GM21390 (cell line): Measurements from ENCODE around the gene RAD51C.
"Not testable (repeated sequence)": the region's sequence is repeated elsewhere in the genome, so short reads cannot be mapped to it uniquely, and the experiment has no call there.

Source experiments
- ATAC-seq: cut with Tn5 transposase; IDR thresholded peaks from one replicate; pipeline ENCODE4 v1.9.1; 2021; ENCODE audit not compliant: unreplicated experiment

The RAD51C gene

DNA sequence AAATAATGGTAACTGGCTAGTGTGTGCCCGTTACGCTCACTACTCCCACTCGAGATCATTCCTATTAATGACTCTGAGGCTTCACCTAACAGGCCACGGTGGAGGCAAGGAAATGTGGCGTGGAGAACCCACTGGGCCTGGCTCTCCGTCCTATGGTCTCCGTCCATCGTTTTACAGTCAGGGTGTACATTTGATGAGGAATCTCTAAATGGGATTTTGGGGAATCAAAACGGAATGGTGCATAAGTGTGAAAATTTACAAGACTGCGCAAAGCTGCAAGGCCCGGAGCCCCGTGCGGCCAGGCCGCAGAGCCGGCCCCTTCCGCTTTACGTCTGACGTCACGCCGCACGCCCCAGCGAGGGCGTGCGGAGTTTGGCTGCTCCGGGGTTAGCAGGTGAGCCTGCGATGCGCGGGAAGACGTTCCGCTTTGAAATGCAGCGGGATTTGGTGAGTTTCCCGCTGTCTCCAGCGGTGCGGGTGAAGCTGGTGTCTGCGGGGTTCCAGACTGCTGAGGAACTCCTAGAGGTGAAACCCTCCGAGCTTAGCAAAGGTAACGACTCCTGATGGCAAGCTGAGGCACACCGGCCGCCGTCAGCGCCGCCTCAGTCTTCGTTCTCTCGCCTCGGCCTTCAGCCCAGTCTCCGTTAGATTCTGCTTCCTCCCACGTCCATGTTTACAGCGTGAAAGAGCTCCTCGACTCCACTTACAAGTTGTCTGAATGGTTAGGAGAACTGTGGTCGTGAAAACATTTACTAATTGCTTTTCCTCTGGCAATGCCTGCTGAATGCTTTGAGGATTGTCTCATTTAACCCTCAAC is at the start of gene RAD51C:
Gene RAD51C, plus strand, starts transcription at position 364 of the 817 bp plus-strand sequence. Its CDS starts 42 bp downstream, at position 406.
- ATAC-seq: peak; percentile 98

DNA sequence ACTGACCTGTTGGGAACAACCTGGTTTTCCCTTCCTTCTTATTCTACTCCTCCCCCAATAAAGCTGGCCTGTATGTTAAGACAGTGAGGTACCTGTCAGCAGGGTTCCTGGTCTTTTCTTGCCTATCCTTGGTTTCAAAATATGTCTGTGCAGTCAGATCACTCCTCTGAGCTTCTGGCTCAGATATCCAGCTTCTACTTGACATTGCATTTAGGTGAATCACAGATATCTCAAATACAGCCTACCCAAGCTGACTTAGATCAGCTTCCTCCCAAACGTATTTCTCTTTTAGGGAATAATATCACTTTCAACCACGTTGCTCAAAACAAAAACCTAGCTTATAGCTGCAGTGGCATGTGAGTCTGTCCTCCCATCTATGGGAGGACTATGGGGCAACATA is 49.3 kb upstream of the RAD51C start:
- no peak for ATAC-seq

DNA sequence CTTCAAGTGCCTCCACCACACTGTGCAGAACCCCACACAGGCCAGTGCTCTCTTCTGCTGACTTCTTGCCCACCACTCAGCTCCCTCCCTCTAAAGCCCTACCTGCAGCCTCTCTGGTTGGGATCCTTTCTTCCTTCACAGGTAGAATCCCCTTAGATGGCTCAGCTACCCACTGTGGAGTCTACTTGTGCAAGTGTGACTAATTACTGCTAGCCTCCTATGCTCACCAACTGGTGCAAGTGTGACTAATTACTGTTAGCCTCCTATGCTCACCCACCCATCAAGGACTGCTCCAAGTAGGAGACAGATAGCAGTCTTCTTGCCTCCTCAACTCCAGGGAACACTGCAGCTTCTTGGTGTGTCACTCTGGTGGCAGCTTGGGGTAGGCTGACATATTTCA is 44.2 kb upstream of the RAD51C start:
- ATAC-seq: no peak

DNA sequence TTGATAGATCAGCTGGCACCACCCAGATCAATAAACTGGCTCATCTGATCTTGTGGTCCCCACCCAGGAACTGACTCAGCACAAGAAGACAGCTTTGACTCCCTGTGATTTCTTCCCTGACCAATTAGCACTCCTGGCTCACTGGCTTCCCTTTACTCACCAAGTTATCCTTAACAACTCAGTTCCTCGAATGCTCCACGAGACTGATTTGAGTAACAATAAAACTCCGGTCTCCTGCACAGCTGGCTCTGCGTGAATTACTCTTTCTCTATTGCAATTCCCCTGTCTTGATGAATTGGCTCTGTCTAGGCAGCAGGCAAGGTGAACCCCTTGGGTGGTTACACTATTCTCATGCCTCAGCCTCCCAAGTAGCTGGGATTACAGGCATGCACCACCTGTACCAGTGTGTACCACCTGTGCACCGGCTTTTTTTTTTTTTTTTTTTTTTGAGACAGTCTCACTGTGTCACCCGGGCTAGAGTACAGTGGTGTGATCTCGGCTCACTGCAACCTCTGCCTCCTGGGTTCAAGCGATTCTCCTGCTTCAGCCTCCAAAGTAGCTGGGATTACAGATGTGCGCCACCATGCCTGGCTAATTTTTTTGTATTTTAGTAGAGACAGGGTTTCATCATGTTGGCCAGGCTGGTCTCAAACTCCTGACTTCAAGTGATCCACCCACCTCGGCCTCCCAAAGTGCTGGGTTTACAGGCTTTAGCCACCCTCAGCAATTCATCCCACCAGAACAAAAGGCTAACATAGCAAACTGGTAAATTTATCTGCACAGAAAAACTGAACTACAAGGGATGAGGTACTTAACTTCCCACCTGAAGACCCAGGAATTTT is 34.2 kb upstream of the RAD51C start:
- not testable (repeated sequence) for ATAC-seq

DNA sequence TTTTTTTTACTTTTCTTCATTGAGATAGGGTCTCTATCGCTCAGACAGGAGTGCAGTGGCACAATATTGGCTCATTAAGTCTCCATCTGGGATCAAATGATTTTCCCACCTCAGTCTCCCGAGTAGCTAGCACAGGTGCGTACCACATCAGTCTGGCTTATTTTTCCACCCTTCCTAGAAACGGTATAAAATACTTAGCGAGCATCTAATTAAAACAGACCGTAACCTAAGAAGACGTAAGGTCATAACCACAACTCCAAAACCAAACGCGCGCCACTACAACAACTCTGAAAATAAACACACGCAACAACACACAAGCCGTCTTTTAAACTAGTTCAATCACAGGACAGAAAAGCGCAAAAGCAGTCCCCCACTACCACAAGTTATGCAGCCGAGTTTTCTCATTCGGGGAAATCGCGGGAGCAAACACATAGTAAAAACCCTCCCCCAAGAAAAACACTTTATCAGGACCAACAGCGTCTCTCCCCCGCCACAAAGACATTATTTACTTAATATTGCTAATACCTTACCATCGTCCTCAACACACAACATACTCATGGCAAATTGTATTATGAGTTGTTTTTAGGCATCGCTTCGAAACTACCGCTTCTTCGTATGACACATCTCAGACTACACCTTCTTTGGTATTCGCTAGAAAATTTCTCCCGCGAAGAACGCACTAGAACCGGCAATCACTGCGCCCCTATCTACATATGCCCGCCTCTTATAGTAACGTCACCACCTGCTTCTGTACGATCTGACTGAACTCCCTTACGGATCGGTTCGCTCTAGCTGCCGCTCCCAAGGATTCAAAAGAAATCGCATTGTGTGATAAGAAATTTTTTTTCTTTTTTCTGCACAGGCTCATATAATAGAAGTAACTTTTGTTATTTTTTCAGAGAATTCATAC is 33.3 kb upstream of the RAD51C start:
- ATAC-seq: peak; percentile 69

DNA sequence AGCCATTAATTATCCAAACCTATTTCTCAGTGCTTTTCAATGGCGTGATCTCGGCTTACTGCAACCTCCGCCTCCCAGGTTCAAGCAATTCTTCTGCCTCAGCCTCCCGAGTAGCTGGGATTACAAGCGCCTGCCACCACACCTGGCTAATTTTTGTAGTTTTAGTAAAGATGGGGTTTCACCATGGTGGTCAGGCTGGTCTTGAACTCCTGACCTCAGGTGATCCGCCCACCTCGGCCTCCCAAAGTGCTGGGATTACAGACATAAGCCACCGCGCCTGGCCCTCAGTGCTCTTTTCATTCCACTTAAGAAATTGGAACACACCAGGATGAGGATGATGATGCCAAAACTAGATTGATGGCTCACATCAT is 32.7 kb upstream of the RAD51C start:
- ATAC-seq: not testable (repeated sequence)

DNA sequence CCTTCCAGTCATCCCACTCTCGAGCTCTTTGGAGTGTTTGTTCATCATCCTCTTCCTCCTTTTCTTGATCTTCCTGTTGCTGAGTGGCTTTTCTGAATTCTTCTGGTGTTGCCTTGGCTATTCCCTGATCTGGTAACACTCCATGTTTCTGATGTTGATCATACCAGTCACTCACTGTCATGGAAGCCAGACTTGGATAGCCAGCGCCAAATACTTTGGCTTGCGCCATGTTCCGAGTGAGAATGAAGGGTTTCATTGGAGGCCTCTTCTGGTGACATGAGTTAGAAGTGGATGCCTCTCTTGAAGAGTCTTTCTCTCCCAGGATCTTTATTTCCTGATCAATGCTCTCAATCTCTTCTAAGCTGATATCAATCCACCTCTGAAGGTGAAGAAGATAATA is 31.8 kb upstream of the RAD51C start:
- ATAC-seq: no peak

DNA sequence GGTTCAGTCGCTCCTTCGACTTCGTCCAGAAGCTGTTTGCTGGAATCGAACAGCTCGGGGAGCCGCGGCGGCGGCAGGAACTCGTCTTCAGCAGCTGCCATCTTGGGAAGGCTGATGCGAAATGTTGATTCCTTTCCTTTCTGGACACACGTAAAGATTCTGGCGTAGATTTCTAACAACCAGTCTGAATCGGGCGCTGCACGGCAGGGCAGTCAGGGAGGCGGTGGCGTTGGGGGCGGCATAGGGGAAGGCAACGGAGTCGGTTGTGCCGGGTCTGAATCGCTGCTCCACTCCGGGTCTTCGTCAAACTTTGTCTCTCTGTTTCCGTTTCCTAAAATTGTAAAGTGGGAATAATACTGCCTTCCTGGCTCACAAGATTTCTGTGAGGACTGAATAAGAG is 30.9 kb upstream of the RAD51C start:
- no peak for ATAC-seq

DNA sequence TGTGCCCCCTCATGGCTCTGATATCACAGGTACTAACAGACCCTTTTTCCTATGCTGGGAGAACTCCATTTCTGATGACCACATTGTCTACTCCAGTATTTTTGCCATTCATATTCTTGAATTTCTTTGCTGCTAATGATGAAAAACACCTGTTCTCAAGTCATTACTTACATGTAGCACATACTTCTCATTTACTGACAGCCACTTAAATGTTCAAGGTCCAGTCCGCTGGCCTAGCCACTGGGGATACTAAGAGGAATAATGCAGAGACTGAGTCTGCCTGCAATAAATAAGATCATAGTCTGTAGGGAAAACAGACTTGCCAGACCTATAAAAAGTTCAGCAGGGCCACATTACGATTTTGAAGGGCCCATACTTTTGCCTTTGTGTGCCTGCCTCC is 28.1 kb upstream of the RAD51C start:
- no peak for ATAC-seq

DNA sequence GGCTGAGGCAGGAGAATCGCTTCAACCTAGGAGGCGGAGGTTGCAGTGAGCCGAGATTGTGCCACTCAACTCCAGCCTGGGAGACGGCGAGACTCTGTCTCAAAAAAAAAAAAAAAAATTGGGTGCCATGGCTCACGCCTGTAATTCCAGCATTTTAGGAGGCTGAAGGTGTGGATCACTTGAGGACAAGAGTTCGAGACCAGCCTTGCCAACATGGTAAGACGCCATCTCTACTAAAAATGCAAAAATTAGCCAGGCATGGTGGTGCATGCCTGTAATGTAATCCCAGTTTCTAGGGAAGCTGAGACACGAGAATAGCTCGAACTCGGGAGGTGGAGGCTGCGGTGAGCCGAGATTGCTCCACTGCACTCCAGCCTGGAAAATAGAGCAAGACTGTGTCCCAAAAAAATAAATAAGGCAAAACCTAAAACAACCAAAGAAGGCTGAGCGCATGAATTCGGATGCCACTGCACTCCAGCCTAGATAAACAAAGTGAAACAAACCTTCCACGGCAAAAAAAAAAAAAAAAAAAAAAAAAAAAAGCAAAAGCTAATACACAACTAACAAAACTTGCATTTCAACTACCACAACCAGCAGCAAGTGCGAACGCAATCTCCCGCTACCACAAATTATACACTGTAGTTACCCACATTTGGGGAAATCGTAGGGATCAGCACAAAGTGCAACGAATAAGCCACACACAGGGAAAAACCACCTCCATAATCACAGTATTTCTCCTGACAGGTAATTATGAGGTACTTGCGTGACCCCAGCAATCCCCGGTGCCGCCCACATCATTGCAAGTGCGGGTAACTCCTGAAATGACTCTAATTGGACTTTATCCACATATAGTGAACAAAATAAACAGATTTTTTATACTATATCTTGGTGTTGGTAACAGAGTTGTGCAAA is 26.2 kb upstream of the RAD51C start:
- ATAC-seq: no peak

DNA sequence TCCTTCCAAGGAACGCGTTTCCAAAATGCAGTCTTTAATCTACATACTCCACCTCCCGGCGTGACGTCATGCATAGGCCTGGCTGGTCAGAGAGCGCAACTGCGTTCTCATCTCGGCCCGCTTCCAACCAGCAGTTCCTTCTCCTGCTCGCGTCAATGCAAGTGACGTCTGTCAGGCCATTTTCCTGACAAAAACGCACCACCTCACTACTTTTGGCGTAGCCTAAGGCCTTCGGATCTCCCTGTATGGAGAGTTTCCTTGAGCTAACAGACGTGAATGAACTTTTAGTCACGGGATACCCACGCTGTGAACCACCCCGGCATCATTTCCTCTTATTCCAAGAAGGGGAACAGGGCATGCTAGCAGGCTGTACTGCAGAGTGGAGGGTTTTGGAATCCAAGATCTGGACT is 25.5 kb upstream of the RAD51C start:
- ATAC-seq: no peak

DNA sequence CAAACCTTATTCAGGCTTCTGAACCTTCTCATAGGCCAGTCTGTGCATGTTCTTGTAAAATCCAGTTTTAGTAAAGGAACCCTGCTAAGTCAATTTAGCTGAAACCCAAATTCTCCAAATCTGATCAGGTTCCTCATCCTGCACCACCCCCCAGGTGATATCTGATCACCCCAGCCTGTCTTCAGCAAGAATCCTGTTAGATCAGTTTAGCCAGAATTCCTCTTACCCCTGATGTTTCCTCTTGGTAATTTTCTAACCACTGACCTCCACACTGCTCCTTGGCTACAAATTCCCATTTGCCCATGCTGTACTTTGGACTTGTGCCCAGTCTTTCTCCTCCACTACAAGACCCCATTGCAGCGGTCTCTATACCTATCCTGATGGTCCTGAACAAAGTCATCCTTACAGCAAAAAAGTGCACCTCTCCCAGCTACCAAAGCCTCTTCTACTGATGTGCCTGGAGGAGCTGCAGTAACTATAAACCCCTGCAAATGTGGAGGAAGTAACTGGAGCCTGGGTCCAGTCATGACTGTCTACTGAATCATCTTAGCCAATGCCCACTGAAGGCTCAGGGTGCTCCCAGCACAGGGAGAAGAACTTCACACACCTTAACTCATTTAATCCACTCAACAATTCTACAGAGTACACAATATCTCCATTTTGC is 24.3 kb upstream of the RAD51C start:
- ATAC-seq: no peak

DNA sequence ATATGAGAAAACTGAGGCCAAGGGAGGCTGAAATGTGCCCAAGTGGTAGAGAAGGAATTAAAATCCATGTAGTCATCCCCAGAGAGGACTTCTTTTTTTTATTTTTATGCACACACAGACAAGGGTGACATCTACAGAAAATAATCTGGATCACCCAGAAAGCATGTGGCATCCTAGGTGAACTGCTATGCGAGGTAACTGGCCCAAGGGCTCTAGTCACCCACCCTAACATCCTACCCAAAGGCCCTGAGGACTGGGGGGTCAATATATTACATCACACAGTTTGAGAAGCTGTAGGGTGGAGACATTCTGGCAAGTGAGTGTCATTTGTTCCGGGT is 23.8 kb upstream of the RAD51C start:
- no peak for ATAC-seq

DNA sequence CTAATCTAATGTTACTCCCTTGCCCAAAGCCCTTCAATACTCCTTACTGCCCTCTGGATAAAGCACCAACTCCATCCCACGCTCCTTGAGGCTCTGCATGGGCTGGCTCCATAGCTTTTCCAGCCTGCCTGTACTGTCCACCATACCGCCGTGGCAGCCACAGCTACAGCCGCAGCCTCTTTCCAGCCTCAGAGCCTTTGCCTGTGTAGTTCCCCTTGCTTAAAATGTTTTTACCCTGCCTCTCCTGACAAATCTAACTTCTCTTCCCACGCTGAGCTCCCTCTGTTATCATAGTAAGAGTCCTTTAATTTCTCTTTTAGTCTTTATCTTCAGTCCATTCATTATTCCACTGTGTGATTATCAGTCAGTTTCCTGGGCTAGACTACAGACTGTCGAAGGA is 22.5 kb upstream of the RAD51C start:
- ATAC-seq: no peak

DNA sequence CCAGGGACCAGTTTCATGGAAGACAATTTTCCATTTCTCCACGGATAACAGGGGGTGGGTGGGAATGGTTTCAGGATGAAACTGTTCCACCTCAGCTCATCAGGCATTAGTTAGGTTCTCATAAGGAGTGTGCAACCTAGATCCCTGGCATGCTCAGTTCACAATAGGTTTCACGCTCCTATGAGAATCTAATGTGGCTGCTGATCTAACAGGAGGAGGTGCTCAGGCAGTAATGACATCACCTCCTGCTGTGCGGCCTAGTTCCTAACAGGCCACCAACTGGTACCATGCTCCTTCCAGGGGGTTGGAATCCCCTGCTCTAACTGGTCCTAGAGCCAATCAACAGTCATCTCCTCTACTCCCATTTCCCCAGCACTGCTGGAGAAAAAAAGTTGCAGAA is 20.4 kb upstream of the RAD51C start:
- no peak for ATAC-seq

DNA sequence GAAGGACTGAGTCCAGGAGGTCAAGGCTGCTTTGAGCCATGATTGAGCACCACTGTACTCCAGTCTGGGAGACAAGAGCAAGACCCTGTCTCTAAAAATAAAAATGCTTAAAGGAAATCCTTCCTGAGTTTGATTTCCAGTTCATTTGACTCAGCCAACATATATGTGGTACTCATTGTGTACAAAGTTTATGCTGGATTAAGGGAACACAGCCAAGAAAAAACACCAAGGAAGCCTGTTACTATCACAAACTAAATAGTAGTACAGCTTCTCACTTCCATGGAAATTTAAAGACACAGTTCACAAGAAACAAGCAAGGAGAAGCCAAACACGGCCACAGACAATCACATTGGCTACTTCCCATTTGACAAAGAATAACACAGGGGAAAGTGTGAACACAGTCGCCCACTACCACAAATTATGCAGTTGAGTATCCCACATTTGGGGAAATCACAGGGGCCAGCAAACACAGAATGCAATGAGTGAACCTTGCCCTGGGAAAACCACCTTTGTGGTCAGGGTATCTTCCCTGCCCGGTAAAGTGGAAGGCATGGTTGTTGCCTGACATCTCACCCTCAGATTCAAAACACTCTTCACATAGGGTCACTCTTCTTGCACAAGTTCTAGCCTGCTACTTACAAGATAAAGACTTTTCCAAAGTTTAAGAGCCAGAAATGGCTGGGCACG is 15.1 kb upstream of the RAD51C start:
- no peak for ATAC-seq

DNA sequence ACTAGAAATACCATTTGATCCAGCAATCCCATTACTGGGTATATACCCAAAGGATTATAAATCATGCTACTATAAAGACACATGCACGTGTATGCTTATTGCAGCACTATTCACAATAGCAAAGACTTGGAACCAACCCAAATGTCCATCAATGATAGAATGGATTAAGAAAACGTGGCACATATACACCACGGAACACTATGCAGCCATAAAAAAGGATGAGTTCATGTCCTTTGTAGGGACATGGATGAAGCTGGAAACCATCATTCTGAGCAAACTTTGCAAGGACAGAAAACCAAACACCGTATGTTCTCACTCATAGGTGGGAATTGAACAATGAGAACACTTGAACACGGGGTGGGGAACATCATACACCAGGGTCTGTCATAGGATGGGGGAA is 14.1 kb upstream of the RAD51C start:
- ATAC-seq: not testable (repeated sequence)

DNA sequence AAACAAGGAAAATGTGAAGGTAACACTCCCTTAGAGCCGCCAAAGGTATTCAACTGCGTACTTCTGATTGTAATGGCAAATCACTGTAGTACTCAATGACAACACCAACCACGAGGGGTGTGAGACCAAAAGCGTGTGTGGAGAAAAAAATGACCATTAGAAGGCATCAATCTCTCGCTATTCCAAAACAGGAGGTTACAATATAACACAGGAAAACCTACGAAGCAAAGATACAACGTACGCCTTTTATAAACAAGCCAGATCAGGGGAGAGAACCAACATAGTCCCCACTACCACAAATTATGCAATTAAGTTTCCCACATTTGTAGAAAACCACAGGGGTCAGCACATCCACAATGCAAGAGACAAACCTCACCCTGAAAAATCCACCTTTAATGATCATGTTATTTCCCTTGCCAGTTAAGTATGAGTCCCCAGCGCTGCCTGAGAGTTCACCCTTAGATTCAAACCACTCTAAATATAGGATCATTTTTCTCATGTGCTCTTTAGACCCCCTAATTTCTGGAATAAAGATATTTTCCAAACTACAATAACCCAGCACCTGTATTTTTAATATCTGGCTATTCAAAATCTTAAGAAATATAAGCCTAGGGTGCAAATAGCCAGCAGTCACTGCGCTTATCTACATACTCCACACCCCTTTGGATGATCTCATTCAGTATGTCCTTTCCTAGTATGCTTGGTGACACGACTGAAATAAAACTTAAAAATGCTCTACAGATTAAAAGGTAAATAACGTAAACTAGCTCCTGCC is 13.0 kb upstream of the RAD51C start:
- ATAC-seq: no peak

DNA sequence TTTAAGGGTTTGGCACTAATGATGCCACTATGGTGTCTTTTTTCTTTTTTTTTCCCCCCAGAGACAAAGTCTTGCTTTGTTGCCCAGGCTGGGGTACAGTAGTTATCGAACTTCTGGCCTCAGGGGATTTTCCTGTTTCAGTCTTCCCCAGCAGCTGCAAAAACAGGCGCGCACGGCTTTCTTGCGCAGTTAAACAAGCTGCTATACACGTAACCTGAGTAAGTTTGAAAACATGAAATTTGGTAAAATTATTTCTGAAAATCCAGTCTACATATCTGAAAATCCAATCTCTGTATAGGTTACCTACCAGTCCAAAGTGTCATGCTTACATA is 12.4 kb upstream of the RAD51C start:
- ATAC-seq: no peak
